RCC 7860 (cell line): ENCODE data around the gene ADCY6.

Experiments used
- DNase-seq: peaks from one replicate; pipeline ENCODE4 v3.0.0-alpha.2; 2015; ENCODE audit warnings: low spot score
- FAIRE-seq: peaks from 2 replicates; lab custom pipeline; 2012; peaks lifted over from hg19 to GRCh38; lab: Jason Lieb, UNC

ADCY6 gene

DNA sequence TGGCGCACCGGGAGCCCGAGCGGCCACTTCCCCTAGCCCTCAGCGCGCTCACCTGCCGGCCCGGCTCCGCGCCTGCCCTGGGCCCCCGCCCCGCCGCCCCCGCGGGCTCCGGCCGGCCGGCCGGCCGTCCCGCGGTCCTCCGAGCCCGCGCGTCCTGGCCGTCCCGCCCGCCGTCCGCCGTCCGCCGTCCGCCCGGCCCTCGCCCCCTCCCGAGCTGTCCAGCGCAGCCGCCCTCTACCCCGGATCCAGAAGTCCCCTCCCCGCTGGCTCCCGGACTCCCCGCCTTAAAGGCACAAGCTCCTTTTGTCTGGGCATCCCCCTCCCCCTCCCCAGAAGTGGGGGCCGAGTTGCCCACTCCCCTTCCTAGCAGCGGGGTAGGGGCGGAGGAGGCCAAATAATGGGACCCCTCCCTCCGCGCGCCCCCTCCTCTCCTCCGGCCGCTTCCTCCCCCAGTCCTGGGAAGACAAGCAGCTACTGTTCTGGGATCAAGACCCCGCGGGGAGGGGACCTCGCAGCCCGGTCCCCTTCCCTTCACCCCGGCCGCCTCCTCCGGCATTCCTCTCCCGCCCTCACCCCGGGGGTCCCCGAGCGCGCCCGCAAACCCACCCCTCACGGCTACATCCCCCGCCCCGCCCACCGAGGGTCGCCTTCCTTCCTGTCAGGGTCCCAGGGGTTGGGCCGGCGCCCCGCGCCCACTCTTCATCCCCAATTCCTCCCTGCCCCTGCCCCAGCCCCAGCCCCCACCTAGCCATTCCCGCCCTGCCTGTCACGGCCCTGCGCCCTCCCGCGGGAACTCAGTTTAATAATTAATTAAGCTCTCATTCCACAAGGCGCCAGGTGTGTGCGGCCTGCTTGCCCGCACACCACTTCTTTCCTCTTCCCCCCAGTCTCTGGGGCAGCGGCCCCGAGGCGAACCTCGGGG lies at the start of gene ADCY6:
ADCY6 (minus strand) TSS at position 236 of the 922 bp plus-strand sequence. CDS start 5,655 bp downstream, outside the sequence.
- DNase-seq (peak; percentile 31), FAIRE-seq (no peak)

DNA sequence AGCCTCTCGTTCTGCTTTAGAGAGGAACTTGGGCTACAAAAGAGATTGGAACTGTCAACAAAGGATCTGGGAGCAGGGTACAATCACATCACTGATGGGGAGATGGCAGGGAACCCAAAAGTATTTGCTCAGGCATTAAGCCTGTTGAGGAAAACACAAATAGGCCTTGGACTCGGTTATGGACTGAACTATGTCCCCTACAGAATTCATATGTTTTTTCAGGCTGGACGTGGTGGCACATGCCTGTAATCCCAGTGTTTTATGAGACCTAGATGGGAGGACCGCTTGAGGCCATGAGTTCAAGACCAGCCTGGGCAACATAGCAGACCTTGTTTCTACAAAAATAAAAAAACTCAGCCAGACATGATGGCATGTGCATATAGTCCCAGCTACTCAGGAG lies 49.2 kb upstream of the ADCY6 start:
- no peak for DNase-seq
- FAIRE-seq, result no peak

DNA sequence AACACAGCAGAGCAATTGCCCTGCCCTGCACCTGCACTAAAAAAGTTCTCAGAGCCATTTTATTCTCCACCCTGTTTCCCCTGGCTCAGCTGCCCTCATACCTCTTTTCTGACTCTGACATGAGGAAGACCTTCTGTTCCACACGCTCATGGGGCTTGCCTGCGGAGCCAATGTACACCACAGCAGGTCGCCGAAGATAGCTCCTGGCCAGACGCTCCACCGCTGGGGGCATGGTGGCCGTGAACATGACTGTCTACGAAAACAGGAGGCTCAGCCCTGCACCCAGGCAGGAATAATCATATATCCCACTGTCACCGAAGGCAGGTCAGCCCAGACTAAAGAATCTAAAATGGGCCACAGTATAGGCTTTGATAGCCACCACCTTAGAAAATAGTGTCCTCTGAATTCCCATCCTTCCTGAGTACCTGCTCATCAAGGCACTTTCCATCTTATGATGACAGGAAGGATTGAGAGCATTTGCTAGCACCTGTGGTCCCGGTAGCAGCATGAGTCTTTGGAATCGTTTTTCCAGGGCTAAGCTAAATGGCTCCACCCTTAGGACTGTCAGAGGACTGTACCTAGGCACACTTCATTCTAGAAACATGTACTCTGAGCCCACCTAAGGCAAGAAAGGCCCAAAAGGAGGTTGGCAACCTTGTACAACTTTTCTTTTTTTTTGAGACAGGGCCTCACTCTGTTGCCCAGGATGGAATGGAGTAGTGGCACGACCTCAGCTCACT lies 43.6 kb upstream of the ADCY6 start:
- DNase-seq (no peak), FAIRE-seq (no peak)

DNA sequence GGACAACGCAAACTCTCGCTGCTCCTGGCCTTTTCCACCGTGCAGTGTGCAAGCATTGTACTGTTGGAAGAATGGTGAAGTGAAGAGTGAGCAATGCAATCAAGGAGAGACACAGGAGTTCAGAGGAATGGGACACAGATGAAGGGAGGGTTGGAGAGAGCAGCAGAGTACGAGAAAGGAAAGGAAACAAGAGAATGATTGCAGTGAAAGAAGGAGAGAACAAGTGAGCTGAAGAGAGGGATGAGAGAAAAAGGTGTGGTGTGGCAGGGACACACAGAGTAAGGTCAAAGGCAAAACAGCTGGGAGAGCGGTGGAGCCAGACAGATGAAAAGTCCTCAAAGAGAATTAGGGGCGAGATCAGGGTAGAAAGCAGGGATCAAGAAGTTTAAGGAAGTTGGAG lies 42.4 kb upstream of the ADCY6 start:
- DNase-seq, result no peak
- no peak for FAIRE-seq

DNA sequence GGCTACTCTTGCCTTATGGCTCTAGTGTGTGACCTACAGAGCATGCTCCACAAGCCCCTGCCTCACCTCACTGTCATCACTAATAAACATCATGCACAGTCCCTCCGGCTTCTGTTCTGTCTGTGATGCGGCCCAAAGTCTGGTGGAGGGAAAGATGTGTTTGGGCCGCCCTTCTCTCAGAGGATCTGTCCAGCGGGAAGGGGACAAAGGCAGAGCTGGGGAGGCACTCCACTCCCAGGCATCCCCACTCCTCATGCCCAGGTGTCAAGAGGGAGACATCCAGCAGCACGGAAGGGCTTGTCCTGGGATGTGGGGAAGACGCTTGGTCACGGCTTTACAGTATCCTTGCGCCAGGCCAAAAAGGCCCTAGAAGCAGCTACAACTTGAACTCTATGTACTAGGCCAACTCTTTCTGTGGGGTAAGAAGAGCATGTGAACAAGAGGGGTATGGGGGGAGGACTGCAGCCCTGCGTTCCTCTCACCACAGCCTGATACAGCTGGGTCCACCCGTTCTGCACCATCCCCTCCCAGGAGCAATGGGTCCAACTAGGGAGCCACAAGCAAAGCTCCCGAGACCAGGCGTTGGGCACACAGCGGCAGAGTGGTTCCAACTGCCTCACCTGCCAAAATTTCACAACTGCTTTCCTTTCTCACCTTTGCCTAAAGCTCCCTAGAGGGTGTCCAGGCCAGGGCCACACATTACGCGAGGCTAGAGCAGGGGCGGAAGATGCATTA lies 40.1 kb upstream of the ADCY6 start:
- no peak for DNase-seq
- no peak for FAIRE-seq

DNA sequence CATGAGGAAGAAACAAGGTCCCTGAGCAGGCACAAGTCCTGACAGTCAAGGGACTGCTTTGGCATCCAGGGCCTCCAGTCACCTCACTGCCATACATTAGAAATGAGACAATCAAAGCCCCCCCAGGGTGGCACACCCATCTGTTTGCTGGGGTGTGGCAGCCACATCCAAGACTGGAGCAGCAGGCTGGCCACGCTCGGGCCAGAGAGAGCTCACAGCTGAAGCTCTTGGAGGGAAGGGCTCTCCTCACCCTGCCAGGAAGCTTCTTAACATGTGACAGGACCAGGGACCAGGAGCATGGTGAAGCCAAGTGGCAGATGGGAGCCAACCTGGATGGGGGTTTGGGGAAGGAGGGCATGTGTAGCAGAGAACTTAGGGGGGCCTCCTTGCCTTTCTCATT lies 39.4 kb upstream of the ADCY6 start:
- DNase-seq (no peak), FAIRE-seq (no peak)

DNA sequence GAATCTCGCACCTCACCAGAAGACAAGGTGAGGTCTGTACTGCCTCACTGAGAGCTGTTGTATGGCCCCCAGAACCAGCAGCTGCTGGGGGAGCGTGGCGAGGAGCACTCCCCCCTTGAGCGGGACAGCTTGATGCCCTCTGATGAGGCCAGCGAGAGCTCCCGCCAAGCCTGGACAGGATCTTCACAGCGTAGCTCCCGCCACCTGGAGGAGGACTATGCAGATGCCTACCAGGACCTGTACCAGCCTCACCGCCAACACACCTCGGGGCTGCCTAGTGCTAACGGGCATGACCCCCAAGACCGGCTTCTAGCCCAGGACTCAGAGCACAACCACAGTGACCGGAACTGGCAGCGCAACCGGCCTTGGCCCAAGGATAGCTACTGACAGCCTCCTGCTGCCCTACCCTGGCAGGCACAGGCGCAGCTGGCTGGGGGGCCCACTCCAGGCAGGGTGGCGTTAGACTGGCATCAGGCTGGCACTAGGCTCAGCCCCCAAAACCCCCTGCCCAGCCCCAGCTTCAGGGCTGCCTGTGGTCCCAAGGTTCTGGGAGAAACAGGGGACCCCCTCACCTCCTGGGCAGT lies 38.7 kb upstream of the ADCY6 start:
- FAIRE-seq, result no peak
- DNase-seq, result no peak

DNA sequence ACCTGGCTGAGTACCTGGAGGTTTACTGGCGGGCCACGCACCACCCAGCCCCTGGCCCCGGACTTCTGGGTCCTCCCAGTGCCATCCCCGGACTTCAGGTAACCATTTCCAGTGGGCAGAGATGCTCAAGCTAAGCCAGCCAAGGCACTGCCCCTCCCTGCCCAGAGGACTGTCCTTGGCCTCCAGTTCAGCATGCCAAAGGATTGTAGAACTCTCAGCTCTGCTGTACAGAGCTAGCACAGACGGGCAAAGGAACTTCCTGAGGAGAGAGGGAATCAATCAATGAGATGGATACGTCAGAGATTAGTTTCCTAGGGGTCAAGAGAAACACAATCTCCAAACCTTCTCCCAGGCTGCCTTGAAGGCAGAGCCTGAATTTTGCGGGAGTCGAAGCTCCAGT lies 38.1 kb upstream of the ADCY6 start:
- FAIRE-seq (no peak), DNase-seq (no peak)

DNA sequence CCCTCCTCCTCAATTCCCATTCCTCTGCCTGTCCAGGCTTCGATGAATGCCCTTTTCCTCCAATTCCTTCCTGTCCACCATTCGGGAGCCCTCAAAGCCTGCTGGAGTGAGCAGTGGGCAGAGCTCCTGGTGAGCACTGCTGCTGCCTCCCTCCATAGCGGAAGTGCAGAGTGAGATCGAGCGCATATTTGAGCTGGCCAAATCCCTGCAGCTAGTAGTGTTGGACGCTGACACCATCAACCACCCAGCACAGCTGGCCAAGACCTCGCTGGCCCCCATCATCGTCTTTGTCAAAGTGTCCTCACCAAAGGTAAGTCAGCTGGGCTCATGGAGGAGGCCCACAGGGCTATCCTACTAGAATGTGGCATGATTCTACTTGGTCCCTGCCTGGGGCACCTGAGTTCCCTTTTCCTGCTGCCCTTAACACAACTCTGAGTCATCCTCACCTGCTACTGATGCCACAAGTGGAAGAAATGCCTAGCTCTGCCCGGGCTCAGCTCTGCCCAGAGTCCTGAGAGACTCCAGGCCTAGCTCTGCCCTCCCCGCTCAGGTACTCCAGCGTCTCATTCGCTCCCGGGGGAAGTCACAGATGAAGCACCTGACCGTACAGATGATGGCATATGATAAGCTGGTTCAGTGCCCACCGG lies 37.4 kb upstream of the ADCY6 start:
- DNase-seq (no peak), FAIRE-seq (no peak)

DNA sequence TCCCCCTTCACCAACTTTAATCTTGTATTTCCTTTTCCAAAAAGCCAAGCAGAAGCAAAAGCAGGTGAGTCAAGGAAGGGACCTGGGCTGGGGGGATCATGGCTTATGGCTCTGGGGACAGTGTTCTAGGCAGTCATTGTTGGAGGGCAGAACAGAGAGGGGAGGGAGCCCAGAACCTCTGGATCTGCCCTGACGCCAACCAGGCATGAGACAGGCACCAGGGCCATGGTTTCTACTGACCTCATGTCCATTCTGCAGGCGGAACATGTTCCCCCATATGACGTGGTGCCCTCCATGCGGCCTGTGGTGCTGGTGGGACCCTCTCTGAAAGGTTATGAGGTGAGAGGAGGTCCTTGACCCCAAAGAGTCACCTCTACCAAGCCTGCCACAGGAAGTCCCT lies 36.0 kb upstream of the ADCY6 start:
- DNase-seq, result no peak
- FAIRE-seq, result no peak

DNA sequence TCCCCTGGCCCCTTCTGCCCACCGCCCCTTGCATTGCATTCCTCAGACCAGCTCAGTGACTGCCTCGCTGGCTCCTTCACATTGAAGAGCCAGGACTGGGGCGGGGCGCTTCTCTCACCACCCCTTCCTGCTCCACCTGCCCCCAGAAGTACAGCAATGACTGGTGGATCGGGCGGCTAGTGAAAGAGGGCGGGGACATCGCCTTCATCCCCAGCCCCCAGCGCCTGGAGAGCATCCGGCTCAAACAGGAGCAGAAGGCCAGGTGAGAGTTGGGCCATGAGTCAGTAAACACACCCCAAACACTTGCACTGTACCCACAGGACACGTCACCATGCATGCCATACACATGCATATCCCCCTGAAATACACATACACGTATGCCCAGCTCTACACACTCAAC lies 35.2 kb upstream of the ADCY6 start:
- DNase-seq, result no peak
- FAIRE-seq, result no peak

DNA sequence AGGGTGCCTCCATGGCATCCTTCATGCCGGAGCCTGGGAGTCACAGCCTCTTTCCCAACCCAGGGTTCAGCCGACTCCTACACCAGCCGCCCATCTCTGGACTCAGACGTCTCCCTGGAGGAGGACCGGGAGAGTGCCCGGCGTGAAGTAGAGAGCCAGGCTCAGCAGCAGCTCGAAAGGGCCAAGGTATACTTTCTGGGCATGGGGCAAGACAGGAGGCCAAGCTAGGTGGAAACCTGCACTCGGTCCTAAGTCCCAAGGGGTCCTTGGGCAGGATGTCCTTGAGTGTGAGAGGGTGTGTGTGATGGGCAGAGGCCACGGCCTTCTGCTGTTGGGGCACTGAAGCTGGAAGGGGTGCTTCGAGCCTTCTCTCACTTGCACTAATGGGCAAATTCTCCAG lies 34.4 kb upstream of the ADCY6 start:
- no peak for FAIRE-seq
- DNase-seq, result no peak

DNA sequence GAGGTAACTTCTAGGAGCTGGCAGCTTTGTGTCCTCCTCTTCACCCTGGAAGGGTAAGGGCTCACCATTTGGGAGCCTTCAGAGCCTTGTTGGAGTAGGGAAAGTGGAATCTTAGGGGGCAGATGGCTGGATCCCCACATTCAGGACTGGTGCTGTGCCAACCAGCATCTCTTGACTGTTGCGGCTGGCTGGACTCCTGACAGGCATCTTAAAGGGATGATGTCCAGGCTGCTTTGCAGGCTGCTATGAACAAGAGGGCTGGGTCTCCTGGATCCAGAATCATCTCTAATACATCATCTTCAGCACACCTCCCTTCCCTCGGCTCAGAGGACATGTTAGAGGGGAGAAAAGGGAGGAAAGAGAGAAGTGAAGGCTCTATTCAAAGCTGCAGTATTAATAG lies 33.8 kb upstream of the ADCY6 start:
- no peak for FAIRE-seq

DNA sequence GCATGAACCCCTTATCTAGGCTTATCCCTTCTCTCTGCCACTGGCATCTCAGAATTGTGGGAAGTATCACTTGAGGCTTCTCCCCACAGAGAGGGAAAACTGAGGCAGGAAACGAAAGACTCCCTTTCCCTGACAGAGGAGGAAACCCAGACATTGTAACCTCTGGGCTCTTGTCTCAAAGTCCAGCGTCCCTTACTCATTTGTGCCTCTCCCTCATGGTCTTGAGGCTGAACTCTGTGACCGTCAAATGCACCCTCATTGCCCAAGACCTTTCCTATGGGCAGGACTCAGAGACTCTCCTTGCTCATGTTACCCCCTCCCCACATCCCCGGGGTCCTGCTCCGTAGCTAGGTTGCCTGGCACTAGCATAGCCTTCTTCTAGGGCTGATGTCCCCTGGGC lies 33.2 kb upstream of the ADCY6 start:
- DNase-seq (no peak), FAIRE-seq (no peak)

More for the DNA sequence above, 33.8 kb upstream of the ADCY6 start:
- no peak for DNase-seq

DNA sequence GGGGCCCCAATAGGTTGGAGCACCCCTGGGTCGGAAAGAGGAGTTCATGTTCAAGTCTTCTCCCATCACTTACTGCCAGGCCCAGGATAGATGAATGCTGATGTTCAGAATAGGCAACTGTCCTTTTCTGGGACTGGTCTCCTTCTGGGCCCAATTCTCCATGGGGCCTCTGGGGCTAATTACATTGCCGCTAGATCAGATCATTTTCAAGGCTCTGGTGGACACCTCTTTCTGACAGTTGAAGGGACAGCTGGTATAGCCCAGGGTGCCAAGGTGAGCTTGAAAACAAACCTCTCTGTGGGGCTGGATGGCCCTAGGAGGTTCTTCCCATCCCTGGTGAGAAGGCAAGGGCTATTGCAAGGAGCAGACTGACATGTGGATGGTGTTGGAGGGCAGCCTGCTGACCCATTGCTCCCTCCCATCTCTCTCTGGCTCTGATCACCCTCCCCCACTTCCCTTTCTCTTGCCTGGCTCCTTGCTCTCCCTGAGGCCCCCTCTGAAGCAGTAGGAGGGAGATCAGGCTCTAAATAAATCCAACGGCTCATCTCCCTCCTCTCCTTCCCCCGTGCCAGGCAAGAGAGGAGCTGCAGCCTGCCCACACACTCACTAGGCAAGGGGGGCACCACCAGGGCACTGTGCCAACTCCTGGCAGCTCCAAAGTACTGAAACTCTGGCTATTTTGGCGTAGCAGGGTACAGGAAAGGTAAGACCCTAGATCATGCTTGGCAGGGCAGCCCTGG lies 31.3 kb upstream of the ADCY6 start:
- DNase-seq (no peak), FAIRE-seq (no peak)

DNA sequence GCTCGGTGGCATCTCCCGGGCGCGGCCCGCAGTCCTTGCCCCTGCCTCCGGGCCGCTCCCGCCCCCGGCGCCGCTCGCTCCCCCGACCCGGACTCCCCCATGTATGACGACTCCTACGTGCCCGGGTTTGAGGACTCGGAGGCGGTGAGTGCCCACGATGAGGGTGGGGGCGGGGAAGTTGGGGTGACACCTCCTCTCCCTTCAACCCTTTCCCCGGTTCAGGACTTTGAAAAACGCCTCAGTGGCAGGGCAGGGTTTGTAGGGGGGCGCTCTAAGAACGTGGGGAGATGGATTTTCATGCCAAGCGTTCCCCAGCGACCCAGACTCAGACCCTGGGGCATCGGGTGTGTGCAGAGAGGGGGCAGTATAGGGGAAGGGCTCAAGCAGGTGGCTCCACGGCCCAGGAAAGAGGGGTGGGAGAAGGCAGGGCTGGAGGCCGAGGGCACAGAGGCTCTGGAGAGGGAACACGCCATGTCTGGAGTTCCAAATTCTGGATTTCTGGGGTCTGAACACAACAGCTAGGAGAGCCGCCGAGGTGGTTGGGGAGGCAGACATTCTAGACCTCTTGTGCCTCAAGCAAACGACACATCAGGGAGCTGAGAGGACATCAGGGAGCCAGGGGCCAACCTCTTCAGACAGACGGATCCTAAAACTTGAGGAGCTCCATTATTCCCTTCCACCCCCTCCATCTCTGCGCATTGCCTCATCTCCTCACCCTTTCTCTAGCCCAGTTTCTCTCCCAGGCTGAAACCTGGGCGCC lies 30.1 kb upstream of the ADCY6 start:
- FAIRE-seq (no peak), DNase-seq (no peak)

DNA sequence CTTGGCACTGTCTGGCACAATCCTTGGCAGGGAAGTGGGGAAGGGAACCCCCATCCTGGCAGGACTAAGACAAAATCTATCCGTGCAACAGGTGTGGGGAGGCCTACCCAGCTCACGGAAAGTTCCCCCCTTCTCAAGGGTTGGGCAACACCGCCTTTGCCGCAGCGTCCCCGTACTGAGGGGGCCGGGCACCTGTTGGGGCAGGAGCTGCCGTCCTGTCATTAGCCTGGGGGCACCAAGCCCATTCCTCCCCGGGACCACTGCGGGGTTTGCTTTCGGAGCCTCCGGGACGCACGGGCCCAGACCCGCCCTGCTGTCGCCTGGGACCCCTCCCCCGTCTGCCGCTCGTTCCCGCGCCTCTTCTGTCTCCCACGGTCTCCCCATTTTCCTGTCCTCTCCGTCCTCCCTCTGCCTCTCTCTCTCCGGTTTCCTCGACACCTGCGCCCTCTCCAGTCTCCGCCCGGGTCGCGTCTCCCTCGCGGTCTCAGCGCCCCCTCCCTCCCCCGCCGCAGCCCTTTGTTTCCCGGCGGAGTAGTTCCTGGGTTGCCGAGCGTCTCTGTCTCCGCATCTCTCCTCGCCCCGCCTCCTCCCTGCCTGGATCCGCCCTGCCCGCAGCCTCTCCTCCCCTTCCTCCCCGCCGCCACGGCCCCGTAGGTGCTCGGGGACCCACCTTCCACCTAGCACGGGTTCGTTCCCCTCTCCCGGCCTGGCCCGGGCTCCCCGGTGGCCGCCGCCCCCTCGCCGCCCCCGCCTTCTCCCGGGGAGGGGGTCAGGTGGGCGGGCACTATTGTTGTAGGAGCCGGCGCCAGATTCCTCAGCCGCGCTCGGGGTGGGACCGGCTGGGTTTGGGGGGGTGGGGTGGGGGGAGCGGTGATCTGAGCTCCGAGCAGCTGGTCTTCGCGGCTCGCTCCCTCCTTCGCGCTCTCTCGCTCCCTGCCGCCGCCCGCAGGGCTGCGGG lies 29.3 kb upstream of the ADCY6 start, which contains the start of gene CACNB3:
CACNB3 (plus strand) TSS at position 624 of the 958 bp plus-strand sequence. CDS start 434 bp downstream, outside the sequence.
- no peak for FAIRE-seq
- DNase-seq, result peak; percentile 24
